Measurements from ENCODE around the gene ADGB.
"Not testable (repeated sequence)": the region's sequence is repeated elsewhere in the genome, so short reads cannot be mapped to it uniquely, and the experiment has no call there.

The ADGB gene

DNA sequence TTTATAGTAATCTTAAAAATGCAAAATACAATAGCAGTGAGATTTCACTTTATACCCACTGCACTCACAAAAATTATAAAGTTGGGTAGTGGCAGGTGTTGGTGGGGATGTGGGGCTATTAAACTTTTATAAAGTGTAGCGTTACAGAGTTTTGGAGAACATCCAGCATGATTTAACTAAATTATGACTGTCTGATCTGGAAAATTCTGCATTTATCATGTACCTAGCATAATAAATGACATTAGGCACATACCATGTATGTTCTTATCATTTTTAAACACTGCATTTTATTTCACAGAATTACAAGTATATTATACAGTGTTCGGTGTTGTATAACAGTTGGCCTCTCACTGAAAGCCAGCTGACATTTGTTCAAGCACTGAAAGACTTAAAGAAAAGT, 169.9 kb downstream of the ADGB start:
- no peak for DNase-seq (ENCODE audit: low read depth)

DNA sequence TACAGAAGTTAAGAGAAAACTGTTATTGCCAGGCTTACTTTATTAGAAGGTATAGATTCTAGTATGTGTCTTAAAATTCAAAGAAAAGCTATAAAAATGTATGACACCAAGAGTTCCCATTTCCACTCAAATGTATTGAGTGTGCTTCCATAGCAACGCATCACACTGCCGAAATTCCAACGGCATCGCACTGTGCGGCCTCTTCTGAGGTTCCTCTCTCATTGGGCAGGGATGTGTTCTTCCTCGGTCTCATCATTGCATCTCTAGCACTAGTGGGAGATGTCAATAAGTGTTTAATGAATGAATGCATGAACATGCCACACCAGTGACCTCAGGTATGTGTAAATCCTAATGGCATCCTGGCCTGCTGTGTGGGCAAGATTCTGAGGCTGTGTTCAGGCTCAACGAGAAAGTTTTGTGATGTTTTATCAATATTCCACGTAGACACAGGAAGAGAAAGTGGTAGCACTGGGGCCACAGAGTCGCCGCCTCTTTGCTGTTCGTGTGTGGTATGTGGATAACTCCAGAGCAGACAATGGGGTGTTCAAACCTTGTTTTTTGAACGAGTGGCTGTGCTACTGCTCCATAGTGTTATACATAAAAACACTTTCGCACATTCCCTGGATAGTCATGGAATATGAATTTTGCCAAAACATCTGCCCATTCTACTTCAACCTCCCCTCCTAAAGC, 171.6 kb downstream of the ADGB start:
- no peak for DNase-seq (ENCODE audit: low read depth)

DNA sequence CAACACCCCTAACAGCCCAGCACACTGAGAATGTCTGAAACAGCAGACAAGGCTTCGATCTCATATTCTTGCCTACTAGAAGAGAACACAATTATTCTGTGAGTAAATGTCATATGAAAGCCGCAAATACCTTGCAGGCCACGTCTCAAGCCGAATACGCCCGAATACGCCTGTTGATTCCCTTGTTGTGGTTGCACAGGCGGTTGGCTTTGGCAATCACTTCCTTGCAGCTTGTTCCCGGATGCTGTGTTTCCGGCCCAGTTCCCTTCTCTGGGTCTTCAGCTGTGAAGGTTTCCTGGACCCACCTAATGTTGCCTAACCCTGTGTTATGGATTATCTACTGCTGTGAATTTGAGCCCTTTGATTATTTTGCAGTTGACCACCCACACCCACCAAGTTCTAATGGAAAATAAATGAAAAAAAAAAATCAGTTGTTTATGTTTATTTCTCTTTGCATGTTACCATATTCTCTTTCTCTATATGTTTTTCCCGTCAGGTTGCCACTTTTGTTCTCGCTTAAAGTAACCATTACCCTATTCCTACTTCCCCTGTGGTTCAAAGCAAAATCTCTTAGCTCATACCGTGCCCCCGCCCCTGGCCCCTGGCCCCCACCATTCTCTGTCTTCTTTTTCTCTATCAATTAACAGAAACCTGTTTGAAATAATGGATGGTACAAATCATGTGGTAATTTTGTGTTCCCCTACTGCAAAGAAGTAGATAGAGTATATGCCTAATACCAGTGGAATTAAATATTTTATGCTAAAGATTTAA, 172.4 kb downstream of the ADGB start:
- no peak for DNase-seq (ENCODE audit: low read depth)

DNA sequence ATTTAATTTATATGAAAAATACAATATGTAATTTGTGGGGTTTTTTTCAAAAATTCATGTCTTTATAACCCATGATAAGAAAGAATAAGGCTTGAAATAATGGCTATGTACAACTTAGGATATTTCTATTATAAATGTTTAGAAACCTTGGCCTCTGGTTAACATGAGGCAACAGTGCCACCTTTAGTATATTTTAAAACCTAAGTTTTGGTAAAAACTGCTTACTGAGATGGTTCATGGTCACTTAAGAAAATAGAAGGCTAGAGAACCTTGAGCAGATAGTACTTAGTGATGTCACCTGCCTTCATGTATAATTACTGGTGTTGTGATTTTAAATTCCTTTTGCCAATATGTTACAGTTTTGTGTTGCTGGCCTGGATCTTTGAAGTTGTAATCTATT, 176.4 kb downstream of the ADGB start:
- peak; percentile 20 for DNase-seq (ENCODE audit: low read depth)

DNA sequence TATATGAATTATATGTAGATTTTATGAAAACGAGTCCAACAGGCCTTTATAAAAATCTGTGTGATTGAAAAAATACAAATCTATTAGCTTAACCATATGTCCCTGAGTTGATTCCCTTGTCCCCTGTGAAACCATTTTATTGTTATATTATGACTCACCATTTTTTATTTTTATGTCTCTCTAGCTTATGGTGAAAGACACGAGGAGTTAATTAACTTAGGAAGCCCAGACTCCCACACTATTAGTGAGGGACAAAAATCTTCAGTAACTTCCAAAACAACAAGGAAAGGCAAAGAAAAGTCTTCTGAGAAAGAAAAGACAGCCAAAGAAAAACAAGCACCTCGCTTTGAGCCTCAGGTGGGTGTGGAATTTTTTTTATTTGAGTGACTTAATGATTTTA, 183.1 kb downstream of the ADGB start:
- no peak for DNase-seq (ENCODE audit: low read depth)

DNA sequence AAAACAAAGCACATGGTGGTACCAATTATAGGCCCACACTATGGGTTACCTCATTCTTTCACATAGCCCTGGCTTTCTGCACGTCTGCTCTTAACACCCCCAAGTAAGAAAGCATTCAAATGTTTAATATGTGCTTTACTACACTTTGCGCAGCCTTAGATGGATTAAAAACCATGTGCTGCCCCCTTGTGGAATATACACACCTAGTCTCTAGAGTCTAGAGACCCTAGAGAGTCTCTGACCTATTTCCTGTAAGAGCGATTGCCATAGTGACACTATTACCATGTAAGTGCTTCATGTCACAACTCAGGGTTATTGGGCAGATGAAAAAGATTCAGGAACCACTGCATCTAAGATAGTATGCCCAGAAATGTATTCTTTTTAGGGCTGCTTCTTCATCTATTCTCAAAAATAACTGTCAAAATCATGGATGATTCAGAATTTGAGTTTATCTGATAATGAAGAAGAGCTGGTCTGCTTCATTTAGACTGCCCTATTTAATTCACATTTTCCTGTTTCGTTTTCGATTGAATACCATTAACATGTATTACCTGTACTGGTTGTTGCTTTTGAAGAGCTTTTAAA, 186.3 kb downstream of the ADGB start:
- peak; percentile 44 for DNase-seq (ENCODE audit: low read depth)

DNA sequence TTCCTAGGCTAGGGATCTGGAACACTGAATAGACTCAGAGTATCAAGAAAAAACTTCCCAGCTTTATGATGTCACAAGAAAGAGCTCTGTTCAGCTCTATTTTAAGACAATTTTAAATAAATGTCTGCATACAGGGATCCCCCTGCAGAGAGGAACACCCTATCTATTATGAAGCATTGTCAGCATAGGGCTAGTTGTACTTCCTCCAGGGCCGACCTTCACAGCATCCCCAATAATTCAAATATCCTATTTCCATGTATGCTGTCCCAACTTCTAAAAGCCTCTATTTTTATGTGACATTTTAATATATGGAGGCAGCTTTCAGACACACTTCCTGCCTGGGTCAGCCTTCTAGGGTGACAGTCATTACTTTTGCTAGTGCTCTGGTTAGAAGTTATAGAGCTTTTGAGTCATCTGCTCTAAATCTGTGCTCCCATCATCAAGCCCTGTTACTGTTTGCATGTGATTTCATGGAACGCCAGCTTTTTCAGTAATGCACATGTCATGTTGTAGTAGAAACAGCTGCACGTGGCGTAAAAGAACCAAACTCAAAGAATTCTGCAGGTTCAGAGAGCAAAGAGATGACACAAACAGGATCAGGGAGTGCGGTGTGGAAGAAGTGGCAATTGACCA, 189.2 kb downstream of the ADGB start:
- no peak for DNase-seq (ENCODE audit: low read depth)

DNA sequence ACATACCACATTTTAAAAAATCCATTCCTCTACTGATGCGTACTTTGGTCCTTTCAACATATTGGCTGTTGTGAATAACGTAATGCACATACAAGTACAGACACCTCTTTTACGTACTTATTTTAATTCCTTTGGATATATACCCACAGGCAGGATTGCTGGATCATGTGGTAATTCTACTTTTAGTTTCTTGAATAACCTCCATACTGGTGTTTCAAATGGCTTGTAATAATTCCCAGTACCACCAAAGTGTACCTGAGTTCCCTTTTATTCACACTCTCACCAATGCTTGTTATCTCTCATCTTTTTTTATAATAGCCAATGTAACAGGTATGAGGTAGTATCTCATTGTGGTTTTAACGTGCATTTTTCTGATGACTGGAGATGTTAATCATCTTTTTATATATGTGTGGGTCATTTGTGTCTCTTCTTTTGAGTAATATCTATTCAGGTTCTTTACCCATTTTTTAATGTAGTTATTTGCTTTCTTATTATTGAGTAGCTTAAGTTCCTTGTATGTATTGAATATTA, 191.9 kb downstream of the ADGB start:
- DNase-seq (ENCODE audit: low read depth): no peak

DNA sequence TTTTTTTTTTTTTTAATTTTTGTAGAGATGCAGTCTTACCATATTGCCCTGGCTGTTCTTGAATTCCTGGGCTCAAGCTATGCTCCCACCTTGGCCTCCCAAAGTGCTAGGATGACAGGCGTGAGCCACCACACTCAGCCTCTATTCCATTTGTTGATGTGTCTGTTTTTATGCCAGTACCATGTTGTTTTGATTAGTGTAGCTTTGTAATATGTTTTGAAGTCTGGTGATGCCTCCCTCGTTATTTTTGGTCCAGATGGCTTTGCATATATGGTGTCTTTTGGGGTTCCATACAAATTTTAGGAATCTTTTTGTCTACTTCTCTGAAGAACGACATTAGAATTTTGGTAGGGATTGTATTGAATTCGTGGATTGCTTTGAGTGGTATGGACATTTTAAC, 193.2 kb downstream of the ADGB start:
- DNase-seq (ENCODE audit: low read depth): no peak

DNA sequence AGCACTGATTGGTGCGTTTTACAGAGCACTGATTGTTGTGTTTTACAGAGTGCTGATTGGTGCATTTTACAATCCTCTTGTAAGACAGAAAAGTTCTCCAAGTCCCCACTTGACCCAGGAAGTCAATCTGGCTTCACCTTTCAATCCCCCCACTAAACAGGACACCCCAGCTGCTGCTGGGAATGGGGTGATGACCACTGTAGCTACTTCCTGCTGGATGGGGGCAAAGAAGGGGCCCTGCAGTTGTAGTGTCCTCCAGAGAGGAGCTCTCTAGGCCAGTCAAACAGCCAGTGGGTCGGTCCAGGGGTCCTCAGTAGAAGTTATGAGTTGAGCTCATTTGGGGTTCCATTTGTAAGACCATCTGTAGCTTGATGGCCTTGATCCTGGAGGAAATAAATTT, 194.4 kb downstream of the ADGB start:
- not testable (repeated sequence) for DNase-seq (ENCODE audit: low read depth)

DNA sequence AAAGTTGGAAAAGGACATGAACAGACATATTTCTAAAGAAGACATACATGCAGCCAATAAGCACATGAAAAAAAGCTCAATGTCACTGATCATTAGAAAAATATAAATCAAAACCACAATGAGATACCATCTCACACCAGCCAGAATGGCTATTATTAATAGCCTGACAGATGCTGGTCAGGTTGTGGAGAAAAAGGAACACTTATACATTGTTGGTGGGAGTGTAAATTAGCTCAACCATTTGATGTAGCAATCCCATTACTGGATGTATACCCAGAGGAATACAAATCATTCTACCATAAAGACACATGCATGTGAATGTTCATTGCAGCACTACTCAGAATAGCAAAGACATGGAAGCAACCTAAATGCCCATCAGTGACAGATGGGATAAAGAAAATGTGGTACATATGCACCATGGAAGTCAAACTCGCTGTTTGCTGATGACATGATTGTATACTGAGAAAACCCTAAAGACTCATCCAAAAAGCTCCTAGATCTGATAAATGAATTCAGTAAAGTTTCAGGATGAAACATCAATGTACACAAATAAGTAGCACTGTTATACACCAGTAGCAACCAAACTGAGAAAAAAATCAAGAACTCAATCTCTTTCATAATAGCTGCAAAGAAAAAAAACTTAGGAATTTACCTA, 196.8 kb downstream of the ADGB start:
- no peak for DNase-seq (ENCODE audit: low read depth)

DNA sequence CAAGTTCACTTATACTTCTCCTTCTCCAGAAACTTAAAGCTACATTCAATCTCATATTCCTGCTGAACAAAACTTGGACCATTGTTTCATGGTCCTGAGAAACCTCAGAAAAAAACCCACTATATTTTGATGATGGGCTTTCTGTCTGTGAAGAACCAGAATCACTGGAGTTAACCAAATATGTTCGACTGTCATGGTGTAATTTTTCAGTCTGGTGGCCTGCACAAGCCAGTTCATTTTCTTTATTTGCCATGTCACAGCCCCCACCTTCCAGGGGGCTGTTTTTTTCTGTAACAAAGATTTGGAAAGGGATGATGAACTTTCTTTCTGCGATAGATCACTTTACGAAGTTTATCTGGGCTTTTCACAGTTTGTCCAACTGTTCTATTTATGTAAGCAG, 204.4 kb downstream of the ADGB start:
- DNase-seq (ENCODE audit: low read depth): not testable (repeated sequence)

DNA sequence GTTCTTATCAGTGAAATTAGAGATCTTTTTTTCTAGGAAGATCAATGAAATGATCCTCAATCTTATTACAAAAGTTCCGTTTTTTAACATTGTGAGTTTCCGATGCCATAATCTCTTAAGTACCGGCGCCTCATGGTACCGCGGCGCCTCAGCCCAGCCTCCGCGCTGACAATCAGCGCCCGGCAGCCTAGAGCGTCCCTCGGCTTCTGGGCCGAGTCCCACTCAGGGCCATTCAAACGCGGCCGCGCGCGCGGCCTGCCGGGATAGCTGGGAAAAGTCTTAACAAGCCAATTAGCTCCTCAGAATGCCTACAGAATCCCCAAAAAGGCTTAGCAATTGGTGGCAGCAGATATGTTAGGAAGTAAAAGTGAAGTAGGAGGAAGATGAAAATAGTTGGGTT, 204.8 kb downstream of the ADGB start:
- no peak for DNase-seq (ENCODE audit: low read depth)

DNA sequence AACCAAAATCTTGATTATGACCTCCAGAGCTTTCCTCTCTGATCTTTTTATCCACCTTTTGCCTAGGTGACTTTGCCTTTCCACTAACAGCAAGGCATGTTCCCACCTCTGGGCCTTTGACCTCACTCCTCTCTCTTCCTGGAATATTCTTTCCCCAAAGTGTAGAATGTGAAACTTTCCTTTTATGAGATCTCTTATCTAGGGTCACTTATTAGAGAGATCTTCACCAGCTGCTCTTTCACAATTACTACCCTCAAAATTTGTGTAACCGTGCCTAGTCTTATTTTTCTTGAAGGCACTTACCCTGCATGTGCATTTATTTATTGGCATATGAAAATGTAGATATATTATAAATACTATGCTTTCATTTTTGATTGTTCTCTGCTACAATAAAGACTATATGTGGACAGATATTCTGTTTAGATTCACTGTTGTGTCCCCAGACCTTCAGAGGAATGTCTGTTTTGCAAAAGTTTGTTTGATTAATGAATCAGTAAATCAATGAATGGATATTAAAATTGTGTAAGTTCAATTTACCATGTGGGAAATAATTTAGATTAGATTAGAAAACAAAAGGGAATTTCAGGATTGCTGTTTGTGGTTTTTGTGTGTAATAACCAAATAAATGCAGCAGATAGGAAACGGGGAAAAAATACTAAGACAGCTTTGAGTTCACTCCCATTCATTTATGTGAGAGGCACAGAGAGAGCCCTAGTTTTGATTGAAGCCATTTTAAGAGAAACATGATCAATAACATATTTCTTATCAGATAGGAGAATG, 207.0 kb downstream of the ADGB start:
- DNase-seq (ENCODE audit: low read depth): peak; percentile 66

DNA sequence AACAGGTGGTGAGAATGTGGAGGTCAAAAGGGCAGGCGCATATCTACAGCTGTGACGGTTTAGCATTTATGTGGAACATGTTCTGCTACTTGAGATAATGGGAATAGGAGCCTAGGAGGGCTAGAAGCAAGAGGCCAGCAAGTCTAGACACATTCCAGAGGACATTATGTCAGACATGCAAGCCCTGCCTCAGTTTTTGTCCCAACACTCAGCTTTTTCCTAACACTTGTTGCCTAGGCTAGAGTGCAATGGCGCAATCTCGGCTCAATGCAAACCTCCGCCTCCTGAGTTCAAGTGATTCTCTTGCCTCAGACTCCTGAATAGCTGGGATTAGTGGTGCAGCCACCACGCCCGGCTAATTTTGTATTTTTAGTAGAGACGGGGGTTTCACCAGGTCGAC, 210.2 kb downstream of the ADGB start:
- not testable (repeated sequence) for DNase-seq (ENCODE audit: low read depth)

DNA sequence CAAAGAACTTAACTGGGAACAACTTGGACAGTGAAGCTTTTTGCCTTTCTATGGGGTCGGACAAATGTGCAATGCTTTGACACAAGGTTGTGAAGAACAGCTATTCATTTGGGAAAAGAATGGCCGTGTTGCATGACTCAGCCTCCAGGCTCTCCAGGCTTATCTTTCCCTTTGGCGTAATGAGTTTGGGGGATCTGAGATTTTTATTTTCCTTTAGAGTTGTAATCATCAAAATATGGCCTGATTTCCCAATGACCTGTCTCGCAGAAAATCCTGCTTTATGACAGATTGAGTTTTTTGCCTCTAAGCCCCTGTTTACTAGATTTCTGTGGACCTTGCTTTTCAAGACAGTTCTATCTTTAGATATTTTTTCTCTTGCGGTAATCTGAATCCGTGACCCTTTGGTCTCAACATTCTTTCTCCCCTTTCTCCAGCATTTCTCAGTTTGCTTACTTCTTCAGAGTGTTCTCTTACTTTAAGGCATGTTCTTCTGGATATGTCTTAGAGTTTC, 214.1 kb downstream of the ADGB start:
- DNase-seq (ENCODE audit: low read depth): peak; percentile 98

DNA sequence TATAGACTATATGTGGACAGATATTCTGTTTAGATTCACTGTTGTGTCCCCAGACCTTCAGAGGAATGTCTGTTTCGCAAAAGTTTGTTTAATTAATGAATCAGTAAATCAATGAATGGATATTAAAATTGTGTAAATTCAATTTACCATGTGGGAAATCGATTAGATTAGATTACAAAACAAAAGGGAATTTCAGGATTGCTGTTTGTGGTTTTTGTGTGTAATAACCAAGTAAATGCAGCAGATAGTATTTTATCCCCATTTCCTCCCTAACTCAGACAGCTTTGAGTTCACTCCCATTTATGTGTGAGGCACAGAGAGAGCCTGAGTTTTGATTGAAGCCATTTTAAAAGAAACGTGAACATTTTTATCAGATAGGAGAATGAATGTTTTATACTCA, 214.8 kb downstream of the ADGB start:
- peak; percentile 85 for DNase-seq (ENCODE audit: low read depth)

DNA sequence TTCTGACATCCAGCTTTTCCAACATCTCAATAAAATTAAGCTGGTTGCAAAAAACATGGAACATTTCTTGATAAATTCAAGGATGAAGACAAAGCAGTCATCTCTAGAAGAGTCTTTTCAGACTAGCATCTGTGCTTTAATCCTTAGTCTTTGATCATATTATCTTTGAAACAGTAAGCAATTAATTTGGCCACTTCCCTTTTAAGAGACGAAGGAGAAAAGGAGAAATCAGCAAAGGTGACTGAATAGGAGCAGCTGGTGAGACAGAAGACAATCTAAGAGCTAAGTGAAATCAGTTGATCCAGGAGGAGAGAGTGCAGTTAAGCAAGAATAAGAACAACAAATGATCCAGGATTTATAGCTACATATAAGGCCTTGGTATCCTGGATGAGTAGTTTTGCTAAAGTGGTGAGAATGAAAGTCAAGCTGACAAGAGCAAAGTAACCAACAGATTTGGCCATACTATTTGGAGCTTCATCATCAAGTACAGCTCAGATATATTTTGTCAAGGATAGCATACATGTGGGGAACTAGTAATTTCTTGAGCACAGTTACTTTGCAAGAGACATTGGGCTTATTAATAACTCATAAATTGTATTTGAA, 215.5 kb downstream of the ADGB start:
- peak; percentile 80 for DNase-seq (ENCODE audit: low read depth)

DNA sequence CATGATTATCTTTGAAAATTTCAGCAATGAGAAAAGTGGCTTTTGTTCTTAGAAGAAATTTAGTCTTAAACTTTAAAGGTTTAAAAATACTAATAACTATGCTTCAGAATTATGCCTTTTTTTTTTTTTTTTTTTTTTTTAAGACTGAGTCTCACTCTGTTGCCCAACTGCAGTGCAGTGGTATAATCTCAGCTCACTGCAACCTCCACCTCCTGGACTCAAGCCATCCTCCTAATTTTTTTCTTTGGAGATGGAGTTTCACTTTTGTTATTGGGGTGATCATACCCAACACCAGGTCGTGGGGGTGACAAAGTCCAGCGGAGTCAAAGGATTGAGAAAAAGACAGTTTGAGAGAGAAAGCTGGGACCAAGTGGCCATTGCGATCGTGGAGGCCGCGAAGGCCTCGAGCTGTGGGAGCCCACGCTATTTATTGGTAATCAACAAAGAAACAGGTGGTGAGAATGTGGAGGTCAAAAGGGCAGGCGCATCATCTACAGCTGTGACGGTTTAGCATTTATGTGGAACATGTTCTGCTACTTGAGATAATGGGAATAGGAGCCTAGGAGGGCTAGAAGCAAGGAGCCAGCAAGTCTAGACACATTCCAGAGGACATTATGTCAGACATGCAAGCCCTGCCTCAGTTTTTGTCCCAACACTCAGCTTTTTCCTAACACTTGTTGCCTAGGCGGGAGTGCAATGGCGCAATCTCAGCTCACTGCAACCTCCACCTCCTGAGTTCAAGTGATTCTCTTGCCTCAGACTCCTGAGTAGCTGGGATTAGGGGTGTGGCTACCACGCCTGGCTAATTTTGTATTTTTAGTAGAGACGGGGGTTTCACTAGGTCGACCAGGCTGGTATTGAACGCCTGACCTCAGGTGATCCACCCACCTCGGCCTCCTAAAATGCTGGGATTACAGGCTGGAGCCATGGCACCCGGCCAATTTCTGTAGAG, 217.0 kb downstream of the ADGB start:
- DNase-seq (ENCODE audit: low read depth): peak; percentile 33

Data from amniotic epithelial cell (primary cell).